Peyer's patch (tissue), 4 donors: ENCODE results near the gene BABAM1. TPM values are rescaled to one million over a fixed set of nuclear protein-coding genes. Genes with fewer than 3 reads are reported as not detected.

Experiments
- DNase-seq, 3 donors: peaks; one replicate each; pipeline ENCODE4 v3.0.0-alpha.2; 2017 to 2019
- H3K27ac ChIP-seq, 4 donors: fragments of 200-600 bp; sonication (generic); one replicate each; pipeline ENCODE4 v1.5.1; 2016 to 2019
- H3K27me3 ChIP-seq, 2 donors: fragments of 200-600 bp; sonication (generic); one replicate each; pipeline ENCODE4 v1.5.1; 2019
- H3K36me3 ChIP-seq, 3 donors: fragments of 200-600 bp; sonication (generic); one replicate each; pipeline ENCODE4 v1.5.1; 2016 to 2019
- H3K4me1 ChIP-seq, 4 donors: fragments of 200-600 bp; sonication (generic); one replicate each; pipeline ENCODE4 v1.5.1; 2016 to 2019
- H3K4me3 ChIP-seq, 4 donors: fragments of 200-600 bp; sonication (generic); 1 replicate in 3 of 4; 2 replicates in 1 of 4; pipeline ENCODE4 v1.5.1; 2016 to 2019; ENCODE audit warnings: mild to moderate bottlenecking in 1 of 4
- H3K9me3 ChIP-seq, 4 donors: fragments of 200-600 bp; sonication (generic); one replicate each; pipeline ENCODE4 v1.5.1; 2016 to 2019; ENCODE audit warnings: mild to moderate bottlenecking in 1 of 4
- POLR2A ChIP-seq, 2 donors: fragments of 450-650 bp; IDR thresholded peaks; one replicate each; pipeline ENCODE4 v1.5.1; 2017; ENCODE audit warnings: antibody characterized with exemption in 2 of 2, mild to moderate bottlenecking in 2 of 2, moderate library complexity in 2 of 2
- total RNA-seq, 4 donors: library from RNA; depleted of rRNA; stranded (reverse); fragments of >200 nt; gene quantifications; one replicate each; pipeline ENCODE4 v1.1.0, GENCODE V29; 2016
- TF ChIP-seq, protein P1 (sequence below), 6 experiments: fragments of 450-650 bp in 4 of 6; fragments of 200-600 bp in 2 of 6; sonication (generic) in 1 of 6; IDR thresholded peaks; one replicate each; pipeline ENCODE4 v1.5.1; 2017 to 2019; ENCODE audit warnings: antibody characterized with exemption in 6 of 6, mild to moderate bottlenecking in 3 of 6, moderate library complexity in 1 of 6

BABAM1 gene
- total RNA-seq, 4 donors from 2014 or later, result 51.8 to 174 (median 59.2) TPM

DNA sequence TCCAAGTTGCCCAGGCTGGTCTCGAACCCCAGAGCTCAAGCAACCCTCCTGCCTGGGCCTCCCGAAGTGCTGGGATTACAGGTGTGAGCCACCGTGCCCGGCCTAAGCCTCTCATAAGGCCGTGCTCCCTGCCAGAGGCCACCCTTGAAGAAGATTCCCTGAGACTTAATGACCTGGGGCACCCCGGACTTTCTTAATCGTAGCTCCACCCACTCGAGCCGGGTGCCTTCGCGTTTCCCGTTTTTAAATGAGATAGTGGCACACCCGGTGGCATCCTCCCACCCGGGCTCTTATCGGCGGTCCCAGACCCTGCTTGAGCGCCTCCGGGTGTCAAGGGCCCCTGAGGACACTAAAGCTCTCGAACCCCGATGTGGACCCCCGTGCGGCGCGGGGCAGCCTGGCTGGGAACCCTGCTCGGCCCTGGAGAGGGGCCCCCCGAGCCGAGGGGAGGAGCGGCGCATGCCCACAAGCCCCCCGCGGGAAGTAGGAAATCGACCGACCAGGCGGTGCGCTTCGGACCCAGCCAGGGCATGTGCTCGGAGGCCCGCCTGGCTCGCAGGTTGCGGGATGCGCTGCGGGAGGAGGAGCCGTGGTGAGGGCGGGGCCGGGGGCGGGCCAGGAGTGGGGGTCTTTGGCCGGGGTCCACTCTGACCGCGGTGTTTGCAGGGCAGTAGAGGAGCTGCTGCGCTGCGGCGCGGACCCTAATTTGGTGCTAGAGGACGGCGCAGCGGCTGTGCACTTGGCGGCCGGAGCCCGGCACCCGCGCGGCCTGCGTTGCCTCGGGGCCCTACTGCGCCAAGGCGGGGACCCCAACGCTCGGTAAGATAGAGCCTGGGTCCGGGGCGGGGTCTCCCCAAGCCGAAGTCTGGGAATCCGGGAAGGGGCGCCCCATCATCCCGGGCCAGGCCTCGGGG lies 14.4 kb downstream of the BABAM1 start, which contains the start of gene ANKLE1:
TSS of gene ANKLE1 (plus strand) at position 511 of the 914 bp plus-strand sequence. CDS start at position 531, 20 bp downstream.
- TF ChIP-seq, protein P1, sequence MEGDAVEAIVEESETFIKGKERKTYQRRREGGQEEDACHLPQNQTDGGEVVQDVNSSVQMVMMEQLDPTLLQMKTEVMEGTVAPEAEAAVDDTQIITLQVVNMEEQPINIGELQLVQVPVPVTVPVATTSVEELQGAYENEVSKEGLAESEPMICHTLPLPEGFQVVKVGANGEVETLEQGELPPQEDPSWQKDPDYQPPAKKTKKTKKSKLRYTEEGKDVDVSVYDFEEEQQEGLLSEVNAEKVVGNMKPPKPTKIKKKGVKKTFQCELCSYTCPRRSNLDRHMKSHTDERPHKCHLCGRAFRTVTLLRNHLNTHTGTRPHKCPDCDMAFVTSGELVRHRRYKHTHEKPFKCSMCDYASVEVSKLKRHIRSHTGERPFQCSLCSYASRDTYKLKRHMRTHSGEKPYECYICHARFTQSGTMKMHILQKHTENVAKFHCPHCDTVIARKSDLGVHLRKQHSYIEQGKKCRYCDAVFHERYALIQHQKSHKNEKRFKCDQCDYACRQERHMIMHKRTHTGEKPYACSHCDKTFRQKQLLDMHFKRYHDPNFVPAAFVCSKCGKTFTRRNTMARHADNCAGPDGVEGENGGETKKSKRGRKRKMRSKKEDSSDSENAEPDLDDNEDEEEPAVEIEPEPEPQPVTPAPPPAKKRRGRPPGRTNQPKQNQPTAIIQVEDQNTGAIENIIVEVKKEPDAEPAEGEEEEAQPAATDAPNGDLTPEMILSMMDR (IDR thresholded peaks at IDR 0.05), result no peak
- no peak for TF ChIP-seq POLR2A (IDR thresholded peaks at IDR 0.05)
- peak in 2 of 3 donors; percentile 54 to 62 for DNase-seq
- Histone ChIP-seq H3K27ac (peak within 1 kb of the TSS in 1 of 4 donors; percentile 47), H3K36me3 (peaks cover 0 to 24% (median 0%) of the 10 kb centered on the region in 3 donors), H3K4me1 (peaks cover 7 to 19% (median 13%) of the 10 kb centered on the region in 4 donors), H3K27me3 (peaks cover 0 to 9% of the 10 kb centered on the region in 2 donors), H3K9me3 (no peaks in the 10 kb centered on the region), H3K4me3 (peak within 1 kb of the TSS; percentile 43 to 56 (median 52))

DNA sequence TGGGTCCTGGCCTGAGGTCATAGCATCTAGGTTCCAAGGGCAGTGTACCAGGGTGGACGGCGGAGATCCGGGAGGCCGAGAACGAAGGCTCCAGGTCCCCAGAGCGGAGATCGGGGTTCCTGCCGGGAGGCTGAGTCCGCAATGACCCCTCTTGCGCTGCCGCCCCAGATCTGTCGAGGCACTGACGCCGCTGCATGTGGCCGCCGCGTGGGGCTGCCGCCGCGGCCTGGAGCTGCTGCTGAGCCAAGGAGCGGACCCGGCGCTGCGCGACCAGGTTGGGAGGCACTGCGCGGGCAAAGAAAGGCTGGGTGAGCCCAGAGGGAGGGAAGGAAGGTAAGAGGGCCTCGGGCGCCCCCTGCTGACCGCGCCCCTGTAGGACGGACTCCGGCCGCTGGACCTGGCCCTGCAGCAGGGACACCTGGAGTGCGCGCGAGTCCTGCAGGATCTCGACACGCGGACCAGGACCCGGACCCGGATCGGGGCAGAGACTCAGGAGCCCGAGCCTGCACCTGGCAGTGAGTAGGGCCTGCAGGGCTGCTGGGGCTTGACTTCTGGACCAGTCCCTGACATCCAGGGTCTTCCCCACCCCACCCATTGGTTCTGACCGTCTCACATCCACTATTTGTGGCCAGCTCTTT lies 15.4 kb downstream of the BABAM1 start:
- peak; percentile 82 to 94 (median 89) for DNase-seq
- H3K27me3 ChIP-seq, result peaks cover 0 to 9% of the 10 kb centered on the region in 2 donors
- H3K36me3 ChIP-seq, result peaks cover 0 to 15% (median 0%) of the 10 kb centered on the region in 3 donors
- peak overlapping the region; percentile 43 to 56 (median 52) for H3K4me3 ChIP-seq
- TF ChIP-seq, protein P1 (IDR thresholded peaks at IDR 0.05), result peak; percentile 89 to 97 (median 96)
- TF ChIP-seq POLR2A (IDR thresholded peaks at IDR 0.05), result no peak
- peaks cover 7 to 19% (median 13%) of the 10 kb centered on the region in 4 donors for H3K4me1 ChIP-seq
- no peaks in the 10 kb centered on the region for H3K9me3 ChIP-seq
- H3K27ac ChIP-seq, result peak overlapping the region in 1 of 4 donors; percentile 47

DNA sequence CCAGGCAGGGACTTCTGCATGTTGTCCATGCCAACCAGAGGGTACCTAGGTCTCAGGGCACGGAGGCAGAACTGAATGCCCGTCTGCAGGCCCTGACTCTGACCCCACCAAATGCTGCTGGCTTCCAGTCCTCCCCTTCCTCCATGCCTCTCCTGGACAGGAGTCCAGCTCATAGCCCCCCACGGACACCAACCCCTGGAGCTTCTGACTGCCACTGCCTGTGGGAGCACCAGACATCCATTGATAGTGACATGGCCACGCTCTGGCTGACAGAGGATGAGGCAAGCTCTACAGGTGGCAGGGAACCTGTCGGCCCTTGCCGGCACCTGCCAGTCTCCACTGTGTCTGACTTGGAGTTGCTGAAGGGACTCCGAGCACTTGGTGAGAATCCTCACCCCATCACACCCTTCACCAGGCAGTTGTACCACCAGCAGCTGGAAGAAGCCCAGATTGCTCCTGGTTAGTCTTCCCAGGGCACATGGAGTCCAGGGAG lies 16.3 kb downstream of the BABAM1 start:
- no peak for DNase-seq
- no peak overlapping the region for H3K27ac ChIP-seq
- peaks cover 7 to 19% (median 13%) of the 10 kb centered on the region in 4 donors for H3K4me1 ChIP-seq
- TF ChIP-seq POLR2A (IDR thresholded peaks at IDR 0.05), result no peak
- TF ChIP-seq, protein P1 (IDR thresholded peaks at IDR 0.05), result no peak
- H3K36me3 ChIP-seq, result peaks cover 0 to 7% (median 0%) of the 10 kb centered on the region in 3 donors
- no peaks in the 10 kb centered on the region for H3K9me3 ChIP-seq
- H3K27me3 ChIP-seq, result peaks cover 0 to 9% of the 10 kb centered on the region in 2 donors
- no peak overlapping the region for H3K4me3 ChIP-seq

DNA sequence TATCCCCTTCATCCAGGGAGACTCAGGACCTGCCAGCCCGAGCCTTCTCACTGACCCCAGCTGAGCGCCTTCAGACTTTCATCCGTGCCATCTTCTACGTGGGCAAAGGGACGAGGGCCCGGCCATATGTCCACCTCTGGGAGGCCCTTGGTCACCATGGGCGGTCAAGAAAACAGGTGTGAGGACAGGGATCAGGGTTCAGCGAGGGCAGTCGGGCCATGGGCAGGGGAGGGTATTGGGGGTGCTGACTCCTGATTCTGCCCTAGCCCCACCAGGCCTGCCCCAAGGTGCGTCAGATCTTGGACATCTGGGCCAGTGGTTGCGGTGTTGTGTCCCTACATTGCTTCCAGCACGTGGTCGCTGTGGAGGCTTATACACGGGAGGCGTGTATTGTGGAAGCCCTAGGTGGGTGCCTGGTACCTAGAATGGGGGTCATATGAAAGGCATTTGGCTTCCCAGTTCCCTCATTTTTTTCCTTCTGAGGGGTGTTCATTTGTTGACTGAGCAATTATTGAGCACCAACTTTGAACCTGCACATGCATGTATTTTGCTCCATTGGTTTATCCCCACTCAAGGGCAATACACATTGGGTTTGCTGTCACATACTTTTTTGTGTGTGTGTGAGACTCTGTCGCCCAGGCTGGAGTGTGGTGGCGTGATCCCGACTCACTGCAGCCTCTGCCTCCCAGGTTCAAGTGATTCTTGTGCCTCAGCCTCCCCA lies 18.3 kb downstream of the BABAM1 start:
- H3K27ac ChIP-seq, result no peak overlapping the region
- H3K27me3 ChIP-seq, result peaks cover 0 to 9% of the 10 kb centered on the region in 2 donors
- DNase-seq, result no peak
- H3K4me3 ChIP-seq, result no peak overlapping the region
- H3K4me1 ChIP-seq, result peaks cover 7 to 19% (median 13%) of the 10 kb centered on the region in 4 donors
- no peak for TF ChIP-seq POLR2A (IDR thresholded peaks at IDR 0.05)
- TF ChIP-seq, protein P1 (IDR thresholded peaks at IDR 0.05), result no peak
- no peaks in the 10 kb centered on the region for H3K36me3 ChIP-seq
- no peaks in the 10 kb centered on the region for H3K9me3 ChIP-seq

DNA sequence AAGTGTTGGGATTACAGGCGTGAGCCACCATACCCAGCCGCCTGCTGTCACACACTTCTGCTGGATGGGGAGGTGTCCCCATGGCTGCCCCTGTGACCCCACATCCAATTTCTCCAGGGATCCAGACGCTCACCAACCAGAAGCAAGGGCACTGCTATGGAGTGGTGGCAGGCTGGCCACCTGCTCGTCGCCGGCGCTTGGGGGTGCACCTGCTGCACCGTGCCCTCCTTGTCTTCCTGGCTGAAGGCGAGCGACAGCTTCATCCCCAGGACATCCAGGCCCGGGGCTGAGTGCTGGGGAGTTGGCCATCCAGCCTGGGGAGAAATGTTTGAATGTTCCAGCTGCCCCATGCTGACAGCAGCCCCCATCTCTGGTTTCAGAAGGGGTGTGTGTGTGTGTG lies 19.0 kb downstream of the BABAM1 start:
- Histone ChIP-seq H3K9me3 (no peaks in the 10 kb centered on the region), H3K4me3 (no peak overlapping the region), H3K4me1 (peaks cover 7 to 18% (median 12%) of the 10 kb centered on the region in 4 donors), H3K36me3 (no peaks in the 10 kb centered on the region), H3K27ac (no peak overlapping the region), H3K27me3 (peaks cover 0 to 9% of the 10 kb centered on the region in 2 donors)
- DNase-seq, result no peak
- TF ChIP-seq, protein P1 (IDR thresholded peaks at IDR 0.05), result no peak
